Body of pancreas (tissue), 4 donors: ENCODE data around the gene DNAJA4.

ENCODE experiments used
- CTCF ChIP-seq, 7 experiments: fragments of 450-650 bp in 4 of 7; fragments of 200-600 bp in 3 of 7; sonication (generic) in 3 of 7; IDR thresholded peaks; one replicate each; pipeline ENCODE4 v1.5.1; 2016 to 2019; ENCODE audit warnings: antibody characterized with exemption in 7 of 7
- POLR2A ChIP-seq, 3 donors: fragments of 450-650 bp; IDR thresholded peaks; one replicate each; pipeline ENCODE4 v1.6.1; 2016; ENCODE audit warnings: antibody characterized with exemption in 3 of 3, mild to moderate bottlenecking in 2 of 3

- TF ChIP-seq CTCF (IDR thresholded peaks at IDR 0.05) (no peak), POLR2A (IDR thresholded peaks at IDR 0.05) (no peak)
Measured at GRCh38 chr15:78244893-78245292, 19.5 kb upstream of the DNAJA4 start.
